HG03139 (cell line): ENCODE results near the gene ZMYM3.

Source experiments
- ATAC-seq: cut with Tn5 transposase; IDR thresholded peaks from one replicate; pipeline ENCODE4 v1.9.1; 2021; ENCODE audit not compliant: unreplicated experiment

Gene ZMYM3

DNA sequence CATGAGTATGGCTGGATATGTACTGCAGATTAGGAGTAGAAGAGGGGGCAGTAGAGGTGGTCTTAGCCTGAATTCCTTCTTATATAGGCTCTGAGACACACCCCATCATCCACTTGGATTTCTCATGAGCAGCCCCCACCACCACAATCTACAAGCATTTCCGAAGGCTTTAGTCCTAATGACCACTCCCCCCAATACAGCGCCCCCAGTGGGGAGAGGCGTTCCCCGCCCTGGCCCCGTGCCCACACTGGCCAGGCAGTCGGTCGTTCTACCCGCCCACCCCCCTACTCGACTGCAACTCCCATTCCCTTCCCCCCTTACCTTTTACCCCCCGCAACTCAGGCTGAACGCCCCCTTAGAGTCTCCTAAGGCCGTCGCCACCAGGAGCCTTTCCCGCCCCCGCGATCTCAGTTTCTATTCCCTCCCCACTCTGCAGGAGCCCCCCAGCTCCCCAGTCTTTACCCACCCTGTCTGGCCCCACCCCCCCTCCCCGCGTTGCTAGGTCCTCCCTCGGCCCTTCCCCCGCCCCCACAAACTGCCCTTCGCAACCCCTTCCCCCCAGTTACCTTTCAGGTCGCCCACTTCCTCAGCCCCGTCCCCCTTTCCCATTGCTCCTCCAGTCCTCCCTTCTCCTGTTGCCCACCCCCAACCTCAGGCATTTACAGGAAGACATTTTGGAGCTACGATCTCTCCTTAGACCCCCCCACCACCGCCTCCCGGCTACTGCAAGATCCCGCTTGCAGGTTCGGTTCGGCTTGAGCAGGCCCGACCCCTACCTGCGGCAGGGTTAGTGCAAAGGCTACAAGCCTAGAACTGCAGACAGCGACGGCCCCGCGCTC, 468 bp downstream of the ZMYM3 start:
- no peak for ATAC-seq

GRCh38 chrX:71252221-71252620, 1.7 kb downstream of the ZMYM3 start:
- no peak for ATAC-seq

GRCh38 chrX:71251466-71251973, 2.4 kb downstream of the ZMYM3 start:
- ATAC-seq, result no peak

GRCh38 chrX:71250841-71251240, 3.1 kb downstream of the ZMYM3 start:
- ATAC-seq, result no peak

DNA sequence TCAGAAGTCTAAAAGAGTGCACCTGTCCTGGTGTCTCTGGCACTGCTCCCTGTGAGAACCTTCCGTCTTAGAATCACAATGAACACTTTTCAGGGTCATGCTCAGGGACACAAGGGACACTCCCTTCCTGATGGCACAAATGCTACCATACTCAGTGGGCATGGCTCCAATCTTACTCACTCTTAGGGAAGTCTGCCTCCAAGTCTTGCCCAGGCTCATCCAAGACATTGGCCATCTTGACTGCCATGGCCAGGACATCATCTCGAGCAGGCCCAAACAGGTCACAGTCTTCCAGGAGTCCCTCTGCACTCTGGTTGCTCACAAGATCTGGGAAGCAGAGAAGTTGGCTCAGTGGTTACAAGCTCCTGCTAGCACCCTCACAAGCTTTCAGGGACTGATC, 8.8 kb downstream of the ZMYM3 start:
- ATAC-seq, result no peak

- no peak for ATAC-seq
Observed at GRCh38 chrX:71244359-71245128, 9.4 kb downstream of the ZMYM3 start.

GRCh38 chrX:71241301-71241700, 12.6 kb downstream of the ZMYM3 start:
- no peak for ATAC-seq

GRCh38 chrX:71239781-71240180, 14.2 kb downstream of the ZMYM3 start:
- ATAC-seq, result no peak

DNA sequence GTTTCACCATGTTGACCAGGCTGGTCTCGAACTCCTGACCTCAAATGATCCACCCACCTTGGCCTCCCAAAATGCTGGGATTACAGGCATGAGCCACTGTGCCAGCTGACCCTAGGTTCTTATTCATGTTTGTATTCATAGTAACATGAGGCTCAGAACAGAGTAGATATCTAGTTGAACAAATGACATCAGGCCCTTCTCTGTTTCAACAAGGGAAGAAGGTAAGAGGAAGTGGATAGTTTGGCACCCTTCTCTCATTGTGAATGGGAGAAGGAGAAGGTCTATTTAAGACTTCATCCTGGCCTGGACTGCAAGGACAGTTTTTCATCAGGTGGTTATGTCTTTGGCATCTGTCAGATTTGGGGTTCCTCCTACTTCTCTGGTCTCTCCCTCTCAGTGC, 17.1 kb downstream of the ZMYM3 start:
- no peak for ATAC-seq

DNA sequence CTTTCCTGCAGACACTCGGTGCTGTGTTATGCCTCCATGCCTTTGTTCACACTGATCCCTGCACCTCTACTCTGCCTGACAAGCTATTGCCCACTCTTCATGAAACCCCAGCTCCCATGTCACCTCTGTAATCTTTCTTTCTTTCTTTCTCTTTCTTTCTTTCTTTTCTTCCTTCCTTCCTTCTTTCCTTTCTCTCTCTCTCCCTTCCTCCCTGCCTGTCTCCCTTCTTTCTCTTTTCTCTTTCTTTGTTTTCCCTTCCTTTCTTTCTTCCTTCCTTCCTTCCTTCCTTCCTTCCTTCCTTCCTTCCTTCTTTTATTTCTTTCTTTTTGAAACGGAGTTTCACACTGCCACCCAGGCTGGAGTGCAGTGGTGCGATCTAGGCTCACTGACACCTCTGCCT, 18.5 kb downstream of the ZMYM3 start:
- ATAC-seq, result no peak

DNA sequence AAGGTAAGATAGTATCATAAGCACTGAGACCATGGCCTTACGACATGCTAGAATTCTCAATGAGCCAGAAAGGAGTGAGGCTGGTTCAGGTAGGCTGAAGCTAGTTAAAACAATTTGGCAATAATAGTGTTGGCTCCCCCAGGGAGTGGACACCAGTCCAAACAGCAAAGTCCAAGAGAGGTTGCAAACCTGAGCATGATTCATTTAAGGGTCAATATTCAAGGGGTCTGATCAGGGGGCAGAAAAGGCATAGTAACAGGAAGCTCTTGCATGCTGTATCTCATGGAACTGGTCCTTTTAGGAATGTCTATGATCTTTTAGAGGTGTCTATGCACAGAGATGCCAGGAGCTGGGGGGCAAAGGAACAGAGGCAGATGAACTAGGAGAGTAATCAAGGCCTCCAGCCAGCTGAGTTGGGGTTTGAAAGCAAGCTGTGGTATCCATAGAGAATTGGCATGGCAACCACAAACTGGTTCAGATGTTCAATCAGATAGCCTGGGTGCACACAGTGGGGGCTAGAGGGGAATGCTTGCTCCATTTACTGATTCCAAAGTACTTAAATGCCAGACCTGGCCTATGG, 25.8 kb downstream of the ZMYM3 start:
- ATAC-seq, result no peak

GRCh38 chrX:71227370-71228062, 26.4 kb downstream of the ZMYM3 start:
- ATAC-seq, result no peak

DNA sequence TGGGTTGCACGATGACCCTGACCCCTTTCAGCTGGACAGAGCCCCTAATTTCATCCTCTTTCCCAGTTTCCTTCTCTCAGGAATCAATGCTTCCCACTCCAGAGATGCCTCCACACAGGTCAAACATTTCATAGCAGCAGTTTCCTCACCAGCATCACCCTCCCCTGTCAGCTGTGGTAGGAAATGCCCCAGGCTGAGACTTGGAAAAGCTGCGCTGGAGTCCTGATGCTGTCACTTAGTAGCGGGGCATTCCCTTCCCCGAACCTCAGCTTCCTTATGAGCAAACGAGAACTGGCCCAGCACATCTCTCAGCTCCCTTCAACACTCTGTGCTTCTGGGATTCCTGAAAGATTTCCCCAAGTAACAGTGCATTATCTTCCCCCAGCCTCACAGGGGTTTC, 28.3 kb downstream of the ZMYM3 start:
- ATAC-seq, result no peak

DNA sequence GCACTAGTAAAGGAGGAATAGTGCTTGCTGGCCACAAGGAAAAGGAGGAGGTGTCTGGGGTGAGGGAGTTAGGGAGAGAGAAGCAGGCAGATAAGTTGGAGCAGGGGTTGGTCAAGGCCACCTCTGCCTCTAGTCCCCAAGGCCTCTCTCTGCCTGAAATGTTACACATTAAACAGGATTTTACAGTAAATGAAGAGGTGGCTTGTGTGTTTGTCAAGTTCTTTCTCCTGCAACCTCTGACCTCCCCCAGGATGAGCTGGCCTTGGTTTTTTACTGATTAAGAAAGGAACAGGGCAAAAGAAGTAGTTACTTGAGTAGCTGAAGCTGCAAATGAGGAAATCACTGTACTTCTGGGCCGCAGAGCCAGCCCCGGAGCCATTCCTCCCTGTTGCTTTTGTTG, 28.9 kb downstream of the ZMYM3 start:
- ATAC-seq, result no peak

DNA sequence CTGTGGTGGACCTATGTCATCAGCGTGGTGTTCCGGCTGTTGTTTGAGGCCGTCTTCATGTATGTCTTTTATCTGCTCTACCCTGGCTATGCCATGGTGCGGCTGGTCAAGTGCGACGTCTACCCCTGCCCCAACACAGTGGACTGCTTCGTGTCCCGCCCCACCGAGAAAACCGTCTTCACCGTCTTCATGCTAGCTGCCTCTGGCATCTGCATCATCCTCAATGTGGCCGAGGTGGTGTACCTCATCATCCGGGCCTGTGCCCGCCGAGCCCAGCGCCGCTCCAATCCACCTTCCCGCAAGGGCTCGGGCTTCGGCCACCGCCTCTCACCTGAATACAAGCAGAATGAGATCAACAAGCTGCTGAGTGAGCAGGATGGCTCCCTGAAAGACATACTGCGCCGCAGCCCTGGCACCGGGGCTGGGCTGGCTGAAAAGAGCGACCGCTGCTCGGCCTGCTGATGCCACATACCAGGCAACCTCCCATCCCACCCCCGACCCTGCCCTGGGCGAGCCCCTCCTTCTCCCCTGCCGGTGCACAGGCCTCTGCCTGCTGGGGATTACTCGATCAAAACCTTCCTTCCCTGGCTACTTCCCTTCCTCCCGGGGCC, 29.7 kb downstream of the ZMYM3 start:
- no peak for ATAC-seq

GRCh38 chrX:71222929-71223328, 31.0 kb downstream of the ZMYM3 start, which contains the start of gene GJB1:
GJB1 (plus strand) TSS chrX:71223224; CDS start chrX:71223708, 484 bp downstream.
- no peak for ATAC-seq

- no peak for ATAC-seq
Observed at GRCh38 chrX:71221145-71221544, 32.8 kb downstream of the ZMYM3 start.

- ATAC-seq, result no peak
Observed at GRCh38 chrX:71217298-71217697, 36.6 kb downstream of the ZMYM3 start.

GRCh38 chrX:71216485-71216884, 37.5 kb downstream of the ZMYM3 start:
- no peak for ATAC-seq

- no peak for ATAC-seq
Observed at GRCh38 chrX:71215338-71215912, 38.5 kb downstream of the ZMYM3 start.
